HG03342 (cell line): ENCODE measurements around the gene SULT2A1.
"Not testable (repeated sequence)": the region's sequence is repeated elsewhere in the genome, so short reads cannot be mapped to it uniquely, and the experiment has no call there.

Experiments used
- ATAC-seq: cut with Tn5 transposase; IDR thresholded peaks from one replicate; pipeline ENCODE4 v1.9.1; 2021; ENCODE audit warnings: mild to moderate bottlenecking, moderate library complexity; ENCODE audit not compliant: unreplicated experiment

The SULT2A1 gene

GRCh38 chr19:47886010-47886559 lies at the start of gene SULT2A1:
SULT2A1 (minus strand) TSS chr19:47886315; CDS start chr19:47886257, 58 bp downstream.
- ATAC-seq: no peak

- ATAC-seq: not testable (repeated sequence)
These were observed 42.5 kb upstream of the SULT2A1 start for GRCh38 chr19:47928581-47928980.

- ATAC-seq: not testable (repeated sequence)
These were observed 34.0 kb upstream of the SULT2A1 start for GRCh38 chr19:47920107-47920506.

- not testable (repeated sequence) for ATAC-seq
These were observed 24.1 kb upstream of the SULT2A1 start for GRCh38 chr19:47910191-47910590.

- not testable (repeated sequence) for ATAC-seq
These were observed 23.2 kb upstream of the SULT2A1 start for GRCh38 chr19:47909350-47909749.

- no peak for ATAC-seq
These were observed 15.3 kb upstream of the SULT2A1 start for GRCh38 chr19:47901370-47901769.

GRCh38 chr19:47899335-47899734 lies 13.2 kb upstream of the SULT2A1 start:
- ATAC-seq: no peak

- ATAC-seq: no peak
These were observed 11.7 kb upstream of the SULT2A1 start for GRCh38 chr19:47897861-47898260.

GRCh38 chr19:47896773-47897172 lies 10.7 kb upstream of the SULT2A1 start:
- no peak for ATAC-seq

- no peak for ATAC-seq
These were observed 9.9 kb upstream of the SULT2A1 start for GRCh38 chr19:47896019-47896418.

GRCh38 chr19:47895165-47895782 lies 9.2 kb upstream of the SULT2A1 start:
- ATAC-seq: no peak

GRCh38 chr19:47891923-47892666 lies 6.0 kb upstream of the SULT2A1 start:
- ATAC-seq: no peak

- ATAC-seq: no peak
These were observed 5.5 kb upstream of the SULT2A1 start for GRCh38 chr19:47891622-47891922.

GRCh38 chr19:47890865-47891621 lies 4.9 kb upstream of the SULT2A1 start:
- no peak for ATAC-seq

GRCh38 chr19:47885067-47885463 lies 1.1 kb downstream of the SULT2A1 start:
- no peak for ATAC-seq

- no peak for ATAC-seq
These were observed 3.2 kb downstream of the SULT2A1 start for GRCh38 chr19:47882890-47883289.

- ATAC-seq: no peak
These were observed 4.4 kb downstream of the SULT2A1 start for GRCh38 chr19:47881757-47882156.

- ATAC-seq: not testable (repeated sequence)
These were observed 6.7 kb downstream of the SULT2A1 start for GRCh38 chr19:47879385-47879784.

GRCh38 chr19:47878906-47879305 lies 7.2 kb downstream of the SULT2A1 start:
- no peak for ATAC-seq

- ATAC-seq: no peak
These were observed 20.9 kb downstream of the SULT2A1 start for GRCh38 chr19:47865166-47865565.

GRCh38 chr19:47863514-47863936 lies 22.6 kb downstream of the SULT2A1 start:
- ATAC-seq: no peak

GRCh38 chr19:47861630-47862029 lies 24.5 kb downstream of the SULT2A1 start:
- ATAC-seq: no peak
